NCI-H2029 treated with DMSO at 0.1 percent for 48 hours (cell line): ENCODE results near the gene MAPKAPK3.

Source experiments
- DNase-seq: peaks from one replicate; lab custom pipeline; 2025; lab: John Stamatoyannopoulos, UW

MAPKAPK3 gene

DNA sequence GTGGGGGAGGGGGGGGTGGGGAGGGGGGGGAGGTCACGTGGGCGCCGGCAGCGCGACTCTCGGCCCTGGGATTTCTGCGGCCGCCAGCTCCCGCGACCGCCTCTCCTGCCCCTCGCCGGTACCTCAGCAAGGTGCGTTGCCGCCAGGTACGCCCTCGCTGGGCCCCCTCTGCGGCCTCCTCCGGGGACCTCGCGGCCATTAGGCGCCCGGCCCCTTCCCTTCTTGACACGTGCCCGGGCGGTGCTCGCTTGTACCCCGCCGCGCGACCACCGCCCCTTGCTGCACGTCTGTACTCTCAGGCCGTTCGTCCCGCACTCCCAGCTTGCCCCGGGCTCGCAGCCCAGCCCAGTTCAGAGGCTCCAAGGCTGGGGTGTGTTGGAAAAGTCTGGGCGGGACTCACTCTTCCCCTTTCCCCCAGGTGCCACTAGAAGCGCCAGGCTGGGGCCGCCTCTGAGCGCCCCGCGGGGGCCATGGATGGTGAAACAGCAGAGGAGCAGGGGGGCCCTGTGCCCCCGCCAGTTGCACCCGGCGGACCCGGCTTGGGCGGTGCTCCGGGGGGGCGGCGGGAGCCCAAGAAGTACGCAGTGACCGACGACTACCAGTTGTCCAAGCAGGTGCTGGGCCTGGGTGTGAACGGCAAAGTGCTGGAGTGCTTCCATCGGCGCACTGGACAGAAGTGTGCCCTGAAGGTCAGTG is at the start of gene MAPKAPK3:
Gene MAPKAPK3, plus strand, starts transcription at position 56 of the 696 bp plus-strand sequence. Its CDS starts 415 bp downstream, at position 471.
- DNase-seq = no peak

DNA sequence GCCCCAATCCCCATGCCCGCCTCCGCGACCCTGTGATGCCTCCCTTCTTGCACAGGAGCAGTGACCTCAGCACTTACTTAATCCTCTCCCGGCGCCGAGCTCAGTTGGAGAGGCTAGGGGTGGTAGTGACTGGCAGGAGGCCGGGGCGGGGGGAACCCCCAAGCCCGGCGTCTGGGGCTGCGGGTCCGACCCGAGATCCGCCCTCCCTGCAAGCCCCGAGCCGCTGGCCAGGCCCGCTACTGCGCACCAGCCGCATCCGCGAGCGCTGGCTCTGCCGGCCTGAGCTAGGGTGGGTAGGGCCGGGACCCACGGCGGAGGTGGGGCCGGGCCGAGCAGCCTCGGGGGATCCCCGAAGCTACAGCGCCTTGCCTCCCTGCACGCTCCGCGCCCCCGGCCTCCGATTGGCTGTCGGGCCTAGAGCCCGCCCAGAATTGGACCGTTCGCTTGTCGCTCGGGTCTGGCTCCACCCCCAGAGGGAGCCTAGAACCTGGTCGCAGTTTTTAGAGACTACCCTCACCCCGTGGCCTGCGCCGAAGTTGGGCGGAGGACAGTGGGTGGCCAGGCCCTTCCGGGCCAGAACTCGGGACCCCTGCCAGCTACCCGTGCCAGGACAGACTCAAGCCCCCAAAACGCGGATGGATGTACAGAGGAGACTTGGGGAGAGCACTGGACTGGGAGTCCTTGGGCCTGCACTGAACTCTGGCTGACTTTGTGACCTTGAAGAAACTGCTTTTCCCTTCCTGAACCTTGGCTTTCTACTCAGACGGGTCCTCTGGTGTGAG is 49.4 kb upstream of the MAPKAPK3 start, which contains the start of gene C3orf18:
Gene C3orf18, minus strand, starts transcription at position 362 of the 782 bp plus-strand sequence. CDS start 2,048 bp downstream, outside the sequence.
- DNase-seq = peak; percentile 2

DNA sequence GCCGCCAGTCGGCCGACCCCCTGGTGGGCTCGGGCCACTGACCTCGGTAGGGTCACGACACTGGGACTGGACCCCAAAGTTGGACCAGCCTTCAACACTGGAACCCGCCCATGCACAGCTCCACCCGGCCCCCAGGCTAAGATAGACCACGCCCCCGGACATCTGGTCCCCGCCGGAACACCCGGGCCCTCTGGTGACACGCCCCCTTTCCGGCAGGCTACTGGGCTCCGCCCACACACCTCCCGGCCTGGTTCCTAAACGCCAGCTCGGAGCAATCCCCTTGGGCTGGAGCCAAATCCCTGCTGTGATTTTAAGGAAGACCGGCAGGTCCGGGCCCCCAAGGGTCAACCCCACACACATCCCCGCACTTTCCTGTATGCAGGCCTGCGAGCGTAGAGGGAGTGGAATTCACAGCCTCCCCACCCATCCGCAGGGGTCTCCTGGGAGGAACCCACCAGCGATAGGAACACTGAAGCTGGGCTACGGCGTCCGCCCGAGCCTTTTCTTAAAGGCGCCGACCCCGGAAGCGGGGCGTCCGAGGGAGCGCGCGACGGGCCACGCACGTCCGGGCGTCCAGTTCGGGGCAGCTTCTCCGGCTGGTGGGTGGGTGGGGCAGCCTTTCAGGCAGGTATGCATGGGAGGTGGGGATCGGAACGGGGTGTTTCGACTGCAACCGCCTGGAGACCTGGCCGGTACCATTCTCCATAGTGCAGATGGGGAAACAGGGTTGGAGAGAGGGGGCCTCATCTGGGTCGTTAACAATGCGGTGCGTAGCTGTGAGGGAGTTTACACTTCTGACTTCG is 47.8 kb upstream of the MAPKAPK3 start, which contains the start of gene HEMK1:
Gene HEMK1, plus strand, starts transcription at position 576 of the 803 bp plus-strand sequence. CDS start 1,583 bp downstream, outside the sequence.
- peak; percentile 53 for DNase-seq

DNA sequence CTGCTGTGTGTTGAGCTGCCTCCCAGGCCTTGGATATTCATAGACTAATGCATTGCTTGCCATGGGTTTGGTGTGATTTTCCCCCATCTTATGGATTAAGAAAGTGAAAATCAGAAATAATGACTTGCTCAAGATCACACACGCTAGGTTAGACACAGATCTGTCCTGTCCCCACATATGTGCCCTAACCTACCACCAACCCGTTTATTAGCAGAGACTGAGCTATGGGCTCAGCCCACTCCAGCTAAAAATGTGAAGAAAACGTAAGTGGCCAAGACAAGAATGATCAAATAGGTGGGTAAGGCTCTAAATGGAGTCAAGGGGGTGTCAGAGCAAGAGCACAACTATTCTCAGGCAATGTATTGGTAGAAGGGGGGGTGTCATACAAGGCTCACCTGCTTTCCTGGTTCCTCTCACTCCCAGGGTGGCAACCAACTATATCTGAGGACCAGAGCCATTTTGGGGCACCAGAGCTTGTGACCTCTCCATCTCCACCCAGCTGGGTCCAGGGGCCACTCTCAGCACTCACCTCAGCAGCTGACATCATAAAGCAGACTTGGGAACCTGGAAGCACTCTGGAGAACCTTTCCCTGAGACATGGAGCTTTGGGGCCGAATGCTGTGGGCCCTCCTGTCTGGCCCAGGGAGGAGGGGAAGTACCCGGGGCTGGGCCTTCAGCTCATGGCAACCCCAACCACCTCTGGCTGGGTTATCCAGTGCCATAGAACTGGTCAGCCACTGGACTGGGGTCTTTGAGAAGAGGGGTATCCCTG is 46.3 kb upstream of the MAPKAPK3 start:
- DNase-seq = no peak

DNA sequence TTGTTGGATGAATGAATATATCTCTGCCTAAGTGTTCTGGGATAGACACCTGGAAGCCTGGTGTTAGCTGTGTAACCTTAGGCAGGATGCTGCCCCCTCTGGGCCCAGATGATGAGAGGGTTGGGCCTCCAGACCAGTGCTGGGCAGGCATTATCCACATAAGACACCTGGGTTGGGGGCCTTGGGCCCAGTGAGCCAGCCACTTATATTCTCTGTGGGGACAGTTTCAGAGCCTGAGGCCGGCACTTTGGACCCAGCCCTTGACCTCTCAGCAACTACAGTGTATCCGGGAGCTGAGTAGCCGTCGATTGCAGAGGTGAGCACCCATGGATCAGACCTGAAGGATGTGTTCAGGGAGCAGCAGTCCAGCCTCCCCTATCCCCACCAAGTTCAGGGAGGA is 45.5 kb upstream of the MAPKAPK3 start:
- no peak for DNase-seq

DNA sequence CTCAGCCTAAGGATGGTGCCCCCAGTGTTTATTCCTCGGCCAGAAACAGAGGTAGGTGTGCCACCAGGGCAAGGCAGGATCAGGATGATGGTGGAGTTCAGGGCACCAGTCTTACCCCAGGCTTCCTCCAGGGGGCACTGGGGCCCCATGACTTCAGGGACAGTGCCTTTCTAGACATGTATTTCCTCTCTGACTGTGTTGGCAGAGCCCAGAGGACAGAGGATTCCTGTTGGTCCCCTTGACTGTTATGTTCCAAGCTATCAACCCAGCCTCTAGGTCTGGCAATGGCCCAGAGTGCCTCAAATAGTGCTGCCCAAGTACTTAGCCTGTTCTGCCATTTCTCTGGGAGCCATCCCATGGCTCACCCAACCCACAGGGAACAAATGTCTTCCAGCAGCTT is 44.8 kb upstream of the MAPKAPK3 start:
- DNase-seq = peak; percentile 4

DNA sequence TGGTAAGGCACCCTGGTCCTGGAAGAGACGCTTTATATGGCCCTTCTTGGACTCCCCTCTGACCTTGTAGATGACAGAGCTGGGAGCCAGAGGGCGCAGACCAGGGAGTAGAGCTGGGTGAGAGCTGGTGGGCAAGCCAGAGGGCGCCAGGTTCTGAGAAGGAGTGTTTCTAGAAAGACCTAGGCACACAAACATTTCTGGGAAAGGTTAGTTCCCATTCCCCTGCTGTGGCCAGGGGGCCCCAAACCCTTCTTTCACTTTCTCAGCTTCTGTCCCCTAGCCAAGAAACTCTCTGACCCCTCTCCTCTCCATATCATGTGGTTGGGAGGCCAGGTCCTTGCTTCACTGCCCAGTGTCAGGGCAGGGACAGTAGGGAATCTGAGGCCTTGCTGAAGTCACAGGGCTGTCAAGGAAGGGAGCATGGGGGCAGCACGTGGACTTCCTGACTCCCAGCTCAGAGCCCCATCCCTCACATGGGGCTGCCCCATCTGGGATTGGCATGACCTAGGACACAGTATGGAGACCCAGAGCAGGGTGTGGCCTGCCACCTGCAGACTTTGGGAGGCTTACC is 44.1 kb upstream of the MAPKAPK3 start:
- DNase-seq = no peak

DNA sequence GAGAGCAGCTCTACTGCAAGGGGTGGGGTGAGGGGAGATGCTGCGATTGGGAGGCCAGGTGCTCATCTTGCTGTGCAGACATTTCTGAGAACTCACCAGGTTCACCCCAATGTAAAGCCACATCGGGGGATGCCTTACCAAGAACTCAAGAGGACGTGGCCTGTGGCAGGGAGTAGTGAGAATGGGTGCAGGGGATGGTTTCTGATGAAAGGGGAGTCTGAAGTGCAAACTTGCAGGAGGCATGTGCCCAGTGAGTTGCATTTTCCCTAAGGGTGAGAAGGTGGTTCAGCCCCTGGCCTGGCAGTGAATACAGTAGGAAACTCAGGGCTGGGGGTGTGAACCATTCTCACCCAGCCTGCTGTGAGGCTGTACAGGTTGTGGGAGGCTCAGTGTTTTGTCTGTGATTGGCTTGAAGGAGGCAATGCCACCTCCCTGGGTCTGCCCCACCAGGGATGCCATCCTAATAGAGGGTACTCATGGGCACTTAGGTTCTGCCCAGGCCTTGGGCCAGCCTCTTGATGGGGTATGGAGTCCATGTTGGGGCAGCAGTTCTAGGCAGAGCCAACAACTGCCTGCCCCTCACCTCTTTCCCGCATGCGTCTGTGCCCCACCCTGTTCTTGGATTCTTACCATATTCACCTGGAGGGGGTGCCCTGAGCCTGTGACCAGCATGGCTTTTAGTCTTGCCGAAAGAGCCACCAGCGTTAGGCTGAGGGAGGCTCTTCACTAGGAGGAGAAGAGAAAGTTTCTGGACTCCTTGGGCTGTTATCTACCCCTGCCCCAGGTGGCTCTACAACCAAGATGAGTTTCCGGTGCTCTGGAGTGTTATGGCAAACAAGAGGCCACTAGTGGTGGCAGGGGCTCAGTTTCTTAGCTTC is 43.1 kb upstream of the MAPKAPK3 start:
- DNase-seq = no peak

DNA sequence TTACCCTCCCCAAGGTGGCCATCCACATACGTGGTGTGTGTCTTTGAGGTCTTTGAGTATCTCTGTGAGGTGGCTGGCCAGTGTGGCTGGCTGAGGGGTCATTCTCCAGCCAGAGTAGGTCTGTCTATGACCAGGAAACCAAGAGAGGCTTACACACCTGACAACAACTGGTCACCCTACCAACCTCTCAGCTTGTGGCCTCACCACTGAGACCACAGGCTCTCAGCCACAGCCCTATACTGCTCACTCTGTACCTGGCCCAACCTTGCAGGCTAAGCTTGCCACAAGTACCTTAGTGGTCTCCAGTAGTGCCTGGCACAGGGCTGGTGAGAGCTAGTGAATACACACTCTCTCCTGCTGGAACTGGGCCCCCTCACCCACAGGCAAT is 42.5 kb upstream of the MAPKAPK3 start:
- no peak for DNase-seq

DNA sequence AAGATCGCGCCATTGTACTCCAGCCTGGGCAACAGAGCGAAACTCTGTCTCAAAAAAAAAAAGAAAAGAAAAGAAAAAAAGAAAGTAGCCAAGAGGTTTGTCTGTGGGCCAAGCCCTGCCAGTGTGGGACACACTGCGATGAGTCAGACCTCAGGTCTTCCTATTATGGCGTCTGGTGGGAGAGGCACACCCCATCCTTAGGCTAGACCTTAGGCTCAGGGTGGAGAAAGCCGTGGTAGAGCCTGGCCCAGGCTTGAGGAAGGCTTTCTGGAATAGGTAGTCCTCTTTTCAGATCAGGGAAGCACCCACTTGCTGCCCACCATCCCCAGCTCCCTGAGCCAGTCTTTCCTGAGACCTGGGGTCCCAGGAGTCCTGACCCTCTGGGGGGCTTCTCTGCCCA is 41.6 kb upstream of the MAPKAPK3 start:
- DNase-seq = no peak

DNA sequence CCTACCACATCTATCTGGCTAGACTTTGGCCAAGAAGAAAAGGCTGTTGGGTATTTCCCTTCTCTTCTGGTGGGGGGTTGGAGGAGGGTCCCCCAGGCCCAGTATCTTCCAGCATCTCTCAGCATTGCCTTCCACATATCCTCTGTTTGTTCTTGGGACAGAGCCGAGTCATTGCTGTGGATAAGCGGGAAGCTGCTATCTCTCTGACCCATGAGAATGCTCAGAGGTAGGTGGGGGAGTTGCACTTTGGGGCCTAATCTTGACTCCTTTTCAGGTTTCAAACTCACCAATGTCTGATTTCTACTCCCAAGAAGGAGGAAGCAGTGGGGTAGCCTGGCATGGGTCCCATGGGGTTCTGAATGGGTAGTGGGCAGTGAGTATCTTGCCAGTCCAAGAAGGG is 39.6 kb upstream of the MAPKAPK3 start:
- no peak for DNase-seq

DNA sequence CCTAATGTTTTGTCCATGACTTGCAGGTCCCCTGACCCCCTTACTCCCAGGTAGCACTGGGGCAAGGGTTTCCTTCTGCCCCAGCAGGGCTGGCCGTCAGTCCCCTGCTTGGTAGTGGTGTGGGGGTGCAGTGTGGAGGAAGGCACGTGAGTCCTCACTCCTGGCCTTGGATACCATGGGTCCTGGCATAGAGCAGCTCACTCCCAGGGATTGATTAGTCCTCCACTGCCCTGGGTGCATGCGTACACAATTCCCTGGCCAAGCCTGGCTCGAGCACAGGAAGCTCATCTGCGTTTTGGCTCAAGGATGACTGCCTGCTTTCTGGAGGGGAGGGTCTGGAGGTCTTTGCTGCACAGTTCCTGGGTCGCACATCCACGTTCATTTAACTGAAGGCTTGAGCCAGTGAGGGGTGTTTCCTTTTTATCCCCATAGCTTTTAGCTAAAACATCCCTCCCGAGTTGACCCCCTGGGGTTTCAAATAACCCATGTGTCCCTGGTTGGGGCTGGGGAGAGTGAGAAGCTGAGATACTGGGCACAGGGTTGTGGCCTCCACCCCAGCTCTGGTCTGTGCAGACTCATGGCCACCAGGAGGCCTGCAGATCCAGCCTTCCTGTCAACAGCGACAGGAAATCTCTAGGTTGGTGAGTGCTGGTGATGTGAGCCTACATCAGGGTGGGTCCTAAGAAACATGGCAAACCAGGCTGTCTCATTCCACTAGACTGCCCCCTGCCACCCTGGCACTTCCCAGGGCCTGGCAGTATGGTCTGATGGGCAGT is 36.1 kb upstream of the MAPKAPK3 start:
- DNase-seq = no peak

DNA sequence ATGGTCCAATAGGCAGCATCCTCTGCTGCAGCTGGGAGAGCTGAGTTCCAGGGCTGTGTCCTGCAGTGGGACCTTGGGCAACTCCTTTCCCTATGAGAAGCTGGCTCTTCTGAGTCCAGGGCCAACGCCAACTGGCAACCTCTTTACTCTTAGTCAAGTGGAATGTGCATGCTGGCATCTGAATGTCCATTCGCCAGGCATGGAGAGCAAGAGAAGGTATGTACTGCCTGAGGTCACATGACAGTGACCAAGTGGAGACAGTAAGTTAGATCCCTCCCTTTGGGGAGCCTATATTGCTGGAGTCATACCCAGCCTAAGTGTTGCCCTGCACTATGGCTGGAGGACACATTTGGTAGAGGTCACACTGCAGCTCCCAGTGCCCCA is 35.5 kb upstream of the MAPKAPK3 start:
- no peak for DNase-seq

DNA sequence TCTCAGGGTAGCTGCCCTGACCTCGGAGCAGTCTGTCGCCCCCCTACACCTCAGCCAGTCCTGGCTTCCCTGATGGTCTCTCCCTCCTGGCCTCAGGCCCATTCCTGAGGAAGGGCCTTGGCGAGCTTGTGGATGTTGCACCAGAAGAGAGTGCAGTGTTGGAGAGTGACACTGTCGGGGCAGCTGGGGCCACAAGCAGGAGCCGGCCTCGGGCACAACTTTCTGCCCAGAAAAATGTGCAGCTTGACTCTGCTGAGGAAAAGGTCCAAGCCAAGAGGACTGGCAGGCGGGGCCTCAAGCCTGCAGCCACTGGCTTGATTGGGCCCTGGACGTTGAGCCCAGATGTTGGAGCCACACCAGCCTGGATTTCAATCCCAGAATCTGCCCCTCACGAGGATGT is 34.9 kb upstream of the MAPKAPK3 start:
- DNase-seq = no peak

DNA sequence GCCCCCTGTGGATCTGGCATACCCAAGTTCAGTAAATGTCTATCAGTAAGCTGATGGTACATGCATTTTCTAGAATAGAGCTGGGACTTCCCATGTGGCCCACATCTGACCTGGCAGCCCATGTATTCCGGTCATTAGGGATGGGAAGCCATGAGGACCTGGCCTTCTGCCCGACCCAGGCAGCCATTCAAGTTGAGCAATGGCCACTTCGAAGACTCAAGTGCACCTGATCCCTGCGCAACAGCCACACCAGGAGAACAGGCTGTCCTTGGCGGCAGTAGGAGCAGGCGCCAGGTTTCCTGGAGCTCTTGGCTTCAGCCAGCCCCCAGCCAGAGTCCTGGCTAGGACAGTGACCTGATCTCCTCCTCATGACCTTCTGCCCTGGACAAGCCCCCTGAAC is 33.1 kb upstream of the MAPKAPK3 start:
- peak; percentile 24 for DNase-seq

DNA sequence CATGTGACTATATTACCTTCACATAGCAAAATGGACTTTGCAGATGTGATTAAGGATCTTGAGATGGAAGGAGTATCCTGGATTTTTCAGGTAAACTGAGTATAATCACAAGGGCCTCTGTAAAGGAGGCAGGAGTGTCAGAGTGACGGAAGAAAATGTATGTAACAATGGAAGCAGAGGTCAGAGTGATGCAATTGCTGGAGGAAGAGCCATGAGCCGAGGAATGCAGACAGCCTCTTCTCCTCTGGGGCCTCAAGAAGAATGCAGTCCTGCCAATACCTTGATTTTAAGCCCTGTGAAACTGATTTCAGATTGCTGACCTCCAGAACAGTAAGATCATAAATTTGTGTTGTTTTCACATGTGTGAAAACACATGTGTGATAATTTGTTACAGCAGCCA is 32.6 kb upstream of the MAPKAPK3 start:
- no peak for DNase-seq

DNA sequence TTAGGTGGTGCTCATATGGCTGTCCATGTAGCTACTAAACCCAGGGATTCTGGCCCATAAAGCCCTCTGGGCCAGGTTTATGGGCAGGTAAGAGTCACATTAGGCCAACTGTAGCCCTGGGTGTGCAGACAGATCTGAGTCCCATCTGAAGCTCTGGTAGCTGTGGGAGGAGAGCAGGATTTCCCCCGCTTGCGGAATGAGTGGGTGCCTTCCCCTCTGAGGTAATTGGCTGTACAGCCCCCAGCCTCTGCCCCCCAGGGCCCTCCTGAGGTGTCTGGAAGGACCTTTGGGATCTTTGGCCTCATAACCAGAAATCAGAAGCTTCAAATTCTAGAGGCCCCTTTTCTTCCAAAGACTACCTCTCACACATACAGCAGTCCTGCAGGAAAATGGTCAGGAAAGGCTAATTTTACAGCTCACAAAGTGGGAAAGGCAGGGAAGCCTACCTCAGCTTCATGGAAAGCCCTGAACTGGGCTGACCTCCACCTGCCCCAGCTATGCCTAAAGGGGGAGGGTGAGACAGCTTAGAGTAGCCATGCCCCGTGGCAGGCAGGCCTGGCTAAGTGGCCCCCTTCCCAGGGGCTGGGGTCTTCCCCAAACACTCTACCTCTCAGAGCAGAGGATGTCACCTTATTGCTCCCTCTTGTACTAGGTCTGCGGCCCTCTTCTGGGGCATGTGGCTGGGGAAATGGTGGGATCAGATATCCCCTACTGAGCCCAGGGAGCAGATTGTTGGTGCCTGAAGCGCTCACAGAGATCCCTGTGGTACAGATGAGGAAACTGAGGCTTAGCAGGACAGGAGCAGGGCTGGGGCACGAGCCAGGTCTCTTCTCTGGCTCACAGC is 30.8 kb upstream of the MAPKAPK3 start:
- no peak for DNase-seq

DNA sequence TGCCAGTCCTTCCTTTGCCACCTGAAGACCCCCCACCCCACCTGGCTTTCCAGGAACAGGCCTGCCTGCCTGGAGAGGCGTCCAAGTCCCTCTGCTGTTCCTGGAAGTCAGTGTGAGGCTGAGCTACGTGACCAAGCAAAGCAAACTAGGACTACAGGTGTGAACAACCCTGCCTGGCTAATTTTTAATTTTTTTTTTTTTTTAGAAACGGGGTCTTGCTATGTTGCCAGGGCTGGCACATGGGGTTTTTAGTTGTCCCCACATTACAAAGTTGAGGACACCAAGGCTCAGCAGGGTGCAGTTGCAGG is 30.2 kb upstream of the MAPKAPK3 start:
- no peak for DNase-seq

DNA sequence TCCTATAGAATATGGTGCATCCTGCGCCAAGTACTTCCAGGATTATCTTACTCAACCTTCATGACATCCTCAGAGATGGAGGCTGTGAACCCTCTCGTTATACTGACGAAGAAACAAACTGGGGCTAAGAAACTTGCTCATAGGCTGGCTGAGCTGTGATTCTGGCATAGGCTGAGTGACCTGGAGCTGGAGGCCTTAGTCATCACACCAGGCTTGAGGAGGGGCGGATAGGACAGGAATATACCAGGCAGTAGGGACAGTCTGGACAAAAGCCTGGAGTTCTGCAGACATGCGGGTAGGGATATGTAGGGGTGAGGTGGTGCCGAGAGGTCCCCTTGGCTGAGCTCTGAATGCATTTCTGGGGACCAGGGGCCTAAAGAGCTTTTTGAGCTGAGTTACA is 29.6 kb upstream of the MAPKAPK3 start:
- no peak for DNase-seq
